GM12878 (cell line): ENCODE measurements around the gene LRRC23.

Experiments
- POLR2A ChIP-seq: IDR thresholded peaks from 2 replicates; pipeline ENCODE4 v1.6.1; 2011; ENCODE audit warnings: low read depth, mild to moderate bottlenecking, low read length
- RAD21 ChIP-seq: IDR thresholded peaks from 2 replicates; pipeline ENCODE4 v1.6.1; 2011; ENCODE audit warnings: mild to moderate bottlenecking, low read depth, low read length, moderate library complexity; ENCODE audit not compliant: insufficient read depth
- TF ChIP-seq, protein P1 (sequence below), 3 experiments: IDR thresholded peaks in 2 of 3; conservative IDR thresholded peaks in 1 of 3; 2 replicates each; pipeline ENCODE4 v1.5.1; 2011; ENCODE audit warnings: low read depth in 3 of 3, low read length in 3 of 3, mild to moderate bottlenecking in 3 of 3, control low read depth in 2 of 3, moderate library complexity in 2 of 3, inconsistent platforms in 1 of 3, mixed read lengths in 1 of 3; ENCODE audit not compliant: control insufficient read depth in 2 of 3, insufficient read depth in 1 of 3; ENCODE audit errors: extremely low read depth in 1 of 3

DNA sequence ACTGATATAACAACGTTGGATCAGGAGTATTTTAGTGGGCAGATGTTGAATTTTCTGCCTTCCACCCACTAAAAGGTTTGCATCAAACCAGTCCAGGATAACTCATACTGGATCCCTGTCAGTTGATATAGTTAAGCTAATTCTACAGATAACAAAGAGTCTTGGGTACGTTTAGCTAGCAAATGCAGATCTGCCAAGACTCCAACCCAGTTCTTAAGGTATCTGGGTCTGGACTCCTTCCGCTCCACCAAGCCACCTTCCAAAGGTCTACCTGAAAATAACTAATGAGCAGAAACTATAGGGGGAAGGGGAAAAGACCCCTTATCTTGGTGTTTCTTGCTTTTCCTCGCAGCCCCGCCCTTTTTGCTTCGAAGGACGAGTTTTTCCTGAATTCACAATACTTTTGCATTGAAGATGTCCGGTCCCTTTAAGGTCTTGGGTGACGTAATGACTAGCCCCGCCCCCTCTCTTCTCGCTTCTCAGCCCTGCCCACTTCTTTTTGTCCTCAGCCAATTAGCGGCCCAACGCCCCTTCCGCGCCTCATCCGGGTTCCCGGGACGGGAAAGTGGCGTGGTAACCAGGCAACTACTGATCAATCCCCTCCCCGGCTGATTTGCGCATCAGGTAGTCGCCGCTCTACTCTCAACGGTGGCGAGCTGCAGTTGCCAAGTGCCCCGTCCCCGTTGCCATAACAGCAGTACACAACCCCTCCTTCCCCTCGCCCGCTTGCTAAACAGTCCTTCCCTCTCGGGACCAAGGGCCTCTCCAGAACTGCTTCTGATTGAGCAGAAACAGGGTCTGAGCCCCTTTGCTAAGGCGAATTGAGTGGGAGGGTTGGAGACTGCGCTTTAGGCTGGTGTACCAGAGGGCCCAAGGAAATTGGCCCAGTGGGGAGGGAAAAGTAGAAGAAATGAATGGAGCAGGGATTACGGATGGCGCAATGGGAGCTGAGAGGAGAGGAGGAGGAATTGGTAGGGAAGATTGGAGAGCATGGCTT, at the start of gene LRRC23:
- TF ChIP-seq, protein P1, sequence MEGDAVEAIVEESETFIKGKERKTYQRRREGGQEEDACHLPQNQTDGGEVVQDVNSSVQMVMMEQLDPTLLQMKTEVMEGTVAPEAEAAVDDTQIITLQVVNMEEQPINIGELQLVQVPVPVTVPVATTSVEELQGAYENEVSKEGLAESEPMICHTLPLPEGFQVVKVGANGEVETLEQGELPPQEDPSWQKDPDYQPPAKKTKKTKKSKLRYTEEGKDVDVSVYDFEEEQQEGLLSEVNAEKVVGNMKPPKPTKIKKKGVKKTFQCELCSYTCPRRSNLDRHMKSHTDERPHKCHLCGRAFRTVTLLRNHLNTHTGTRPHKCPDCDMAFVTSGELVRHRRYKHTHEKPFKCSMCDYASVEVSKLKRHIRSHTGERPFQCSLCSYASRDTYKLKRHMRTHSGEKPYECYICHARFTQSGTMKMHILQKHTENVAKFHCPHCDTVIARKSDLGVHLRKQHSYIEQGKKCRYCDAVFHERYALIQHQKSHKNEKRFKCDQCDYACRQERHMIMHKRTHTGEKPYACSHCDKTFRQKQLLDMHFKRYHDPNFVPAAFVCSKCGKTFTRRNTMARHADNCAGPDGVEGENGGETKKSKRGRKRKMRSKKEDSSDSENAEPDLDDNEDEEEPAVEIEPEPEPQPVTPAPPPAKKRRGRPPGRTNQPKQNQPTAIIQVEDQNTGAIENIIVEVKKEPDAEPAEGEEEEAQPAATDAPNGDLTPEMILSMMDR (IDR thresholded peaks at IDR 0.05 in 2 of 3, conservative IDR thresholded peaks at IDR 0.05 in 1 of 3; ENCODE audit: control insufficient read depth in 2 of 3, extremely low read depth in 1 of 3, insufficient read depth in 1 of 3, low read depth in 3 of 3, low read length in 3 of 3), result no peak
- no peak for TF ChIP-seq RAD21
- peak; percentile 73 for TF ChIP-seq POLR2A
